Spleen (tissue), 11 donors: ENCODE data around the gene PAX7. TPM values are rescaled to one million over a fixed set of nuclear protein-coding genes. Genes with fewer than 3 reads are reported as not detected.

Experiments used
- DNase-seq: peaks from one replicate; pipeline ENCODE4 v3.0.0-alpha.2; 2020
- H3K27ac ChIP-seq, 8 donors: fragments of 200-600 bp; sonication (generic) in 7 of 8; 1 replicate in 4 of 8; 2 replicates in 4 of 8; pipeline versions ENCODE4 v1.5.0 to v1.8.0; 2016 to 2021; ENCODE audit warnings: inconsistent platforms in 4 of 8, mild to moderate bottlenecking in 4 of 8, moderate library complexity in 1 of 8
- H3K27me3 ChIP-seq, 7 donors: fragments of 200-600 bp; sonication (generic) in 6 of 7; replicated peaks in 1 of 7; 1 replicate in 4 of 7; 2 replicates in 3 of 7; pipeline versions ENCODE4 v1.5.0 to v1.8.0; 2016 to 2021; ENCODE audit warnings: inconsistent platforms in 3 of 7, mild to moderate bottlenecking in 1 of 7
- H3K36me3 ChIP-seq, 6 donors: fragments of 200-600 bp; sonication (generic) in 5 of 6; 1 replicate in 4 of 6; 2 replicates in 2 of 6; pipeline versions ENCODE4 v1.5.0 to v1.8.0; 2016 to 2021; ENCODE audit warnings: inconsistent platforms in 2 of 6
- H3K4me1 ChIP-seq, 6 donors: fragments of 200-600 bp; sonication (generic) in 5 of 6; 1 replicate in 3 of 6; 2 replicates in 3 of 6; pipeline versions ENCODE4 v1.5.0 to v1.8.0; 2016 to 2021; ENCODE audit warnings: inconsistent platforms in 3 of 6
- H3K4me3 ChIP-seq, 8 donors: fragments of 200-600 bp; sonication (generic) in 7 of 8; 1 replicate in 4 of 8; 2 replicates in 4 of 8; pipeline versions ENCODE4 v1.5.0 to v1.8.0; 2016 to 2021; ENCODE audit warnings: inconsistent platforms in 4 of 8, mild to moderate bottlenecking in 4 of 8, moderate library complexity in 2 of 8
- H3K9me3 ChIP-seq, 8 donors: fragments of 200-600 bp; sonication (generic) in 7 of 8; 1 replicate in 4 of 8; 2 replicates in 4 of 8; pipeline versions ENCODE4 v1.5.0 to v1.8.0; 2016 to 2021; ENCODE audit warnings: inconsistent platforms in 4 of 8
- POLR2A ChIP-seq, 3 donors: fragments of 450-650 bp; IDR thresholded peaks; one replicate each; pipeline ENCODE4 v1.5.1; 2017; ENCODE audit warnings: antibody characterized with exemption in 3 of 3, mild to moderate bottlenecking in 1 of 3
- POLR2AphosphoS5 ChIP-seq, 3 donors: sonication (generic); formaldehyde crosslinking; IDR thresholded peaks; one replicate each; pipeline ENCODE4 v1.5.1; 2017; ENCODE audit warnings: antibody characterized with exemption in 3 of 3
- WGBS, 5 donors: extraction: QIAGEN DNeasy Blood & Tissue Kit in 3 of 5; methylation state at CpG; one replicate each; pipeline versions ENCODE4 v1.1.5 to v1.1.7; 2013 to 2018; 5-methylcytosine and 5-hydroxymethylcytosine counted together
- intact Hi-C: fragments of 100-400 bp; cut with DNase I; formaldehyde crosslinking; loops from one replicate; pipeline ENCODE4 v1.15.0; 2023; ENCODE audit warnings: low total_unique reads
- polyA plus RNA-seq, 3 donors: library from polyadenylated mRNA; stranded (reverse); fragments of 200-250 nt; gene quantifications; one replicate each; pipeline ENCODE4 v1.2.1, GENCODE V29; 2013
- total RNA-seq, 7 donors: library from RNA; depleted of rRNA in 3 of 7; stranded (reverse); fragments of >200 nt in 3 of 7; fragmentation: NEBNext Ultra II Directional in 4 of 7; extraction: Animal tissue kit (Norgen Biotek cat#: 25700) in 4 of 7; gene quantifications; one replicate each; pipeline versions ENCODE4 v1.1.0 to v1.2.1, GENCODE V29; 2016 to 2021
- TF ChIP-seq, protein P1 (sequence below), 11 experiments: fragments of 200-600 bp in 7 of 11; fragments of 450-650 bp in 4 of 11; sonication (generic) in 4 of 11; IDR thresholded peaks in 8 of 11; conservative IDR thresholded peaks in 3 of 11; 1 replicate in 7 of 11; 2 replicates in 4 of 11; pipeline versions ENCODE4 v1.4.0 to v1.8.0; 2016 to 2021; ENCODE audit warnings: antibody characterized with exemption in 11 of 11, inconsistent platforms in 4 of 11, mild to moderate bottlenecking in 1 of 11
- donor health status: healthy with polysubstance abuse.
- donor health status: DM: no; HTN: no; CAD: no; lungs with moderate emphysema.
- donor health status: DM: no; HTN: no; CAD: no.
- donor health status: Bipolar disorder and iron deficiency.
- donor health status: healthy.
- donor health status: DM: no; HTN: no; CAD: no.
- donor health status: DM: yes; HTN: yes; CAD: no.

The PAX7 gene
- total and polyA plus RNA-seq, 10 donors = not detected

DNA sequence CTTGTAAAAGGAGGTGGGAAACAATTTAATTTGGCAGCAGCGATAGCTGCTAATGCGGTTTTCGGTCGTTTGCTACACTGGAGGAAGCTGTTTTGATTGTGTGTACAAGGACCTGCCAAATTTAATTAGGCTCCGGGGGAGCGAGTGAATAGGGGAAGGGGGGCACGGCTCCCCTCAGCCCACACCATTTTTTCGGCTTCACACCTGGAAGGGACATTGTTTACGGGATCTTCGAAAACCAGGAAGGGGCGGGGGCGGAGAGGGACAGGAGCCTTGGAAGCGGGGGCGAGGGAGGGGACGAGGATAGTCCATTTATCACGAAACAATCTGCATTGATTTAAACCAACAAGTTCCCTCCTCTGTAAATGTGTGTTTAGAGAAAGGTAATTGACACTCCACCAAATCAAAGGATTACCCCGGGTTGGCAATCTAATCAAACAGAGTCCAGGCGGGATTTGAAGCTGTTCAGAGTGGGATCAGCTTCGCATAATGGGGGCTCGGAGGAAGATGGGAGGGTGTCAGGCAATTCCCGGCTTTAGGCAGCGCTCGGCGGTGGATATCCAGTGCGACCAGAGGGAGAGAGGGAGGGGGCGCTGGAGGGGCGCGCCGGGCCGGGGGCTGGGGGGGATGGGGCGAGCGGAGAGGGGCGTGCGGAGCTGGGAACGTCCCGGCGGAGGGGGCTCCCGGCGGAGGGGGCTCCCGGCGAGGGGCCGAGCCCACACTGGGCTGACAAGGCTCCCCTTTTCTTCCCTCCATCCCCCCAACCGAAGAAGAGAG, 9.8 kb downstream of the PAX7 start:
- peaks cover 6 to 100% (median 99%) of the 10 kb centered on the region in 7 donors for H3K27me3 ChIP-seq
- 4 to 9% (median 7%) methylated on average over 32 to 43 of the region's 43 CpGs for WGBS, 5 donors
- no peak overlapping the region for H3K27ac ChIP-seq
- DNase-seq = no peak
- H3K4me1 ChIP-seq = peaks cover 0 to 44% (median 21%) of the 10 kb centered on the region in 6 donors
- H3K36me3 ChIP-seq = no peaks in the 10 kb centered on the region
- no peak for TF ChIP-seq POLR2A (IDR thresholded peaks at IDR 0.05)
- TF ChIP-seq POLR2AphosphoS5 (IDR thresholded peaks at IDR 0.05) = no peak
- TF ChIP-seq, protein P1, sequence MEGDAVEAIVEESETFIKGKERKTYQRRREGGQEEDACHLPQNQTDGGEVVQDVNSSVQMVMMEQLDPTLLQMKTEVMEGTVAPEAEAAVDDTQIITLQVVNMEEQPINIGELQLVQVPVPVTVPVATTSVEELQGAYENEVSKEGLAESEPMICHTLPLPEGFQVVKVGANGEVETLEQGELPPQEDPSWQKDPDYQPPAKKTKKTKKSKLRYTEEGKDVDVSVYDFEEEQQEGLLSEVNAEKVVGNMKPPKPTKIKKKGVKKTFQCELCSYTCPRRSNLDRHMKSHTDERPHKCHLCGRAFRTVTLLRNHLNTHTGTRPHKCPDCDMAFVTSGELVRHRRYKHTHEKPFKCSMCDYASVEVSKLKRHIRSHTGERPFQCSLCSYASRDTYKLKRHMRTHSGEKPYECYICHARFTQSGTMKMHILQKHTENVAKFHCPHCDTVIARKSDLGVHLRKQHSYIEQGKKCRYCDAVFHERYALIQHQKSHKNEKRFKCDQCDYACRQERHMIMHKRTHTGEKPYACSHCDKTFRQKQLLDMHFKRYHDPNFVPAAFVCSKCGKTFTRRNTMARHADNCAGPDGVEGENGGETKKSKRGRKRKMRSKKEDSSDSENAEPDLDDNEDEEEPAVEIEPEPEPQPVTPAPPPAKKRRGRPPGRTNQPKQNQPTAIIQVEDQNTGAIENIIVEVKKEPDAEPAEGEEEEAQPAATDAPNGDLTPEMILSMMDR (IDR thresholded peaks at IDR 0.05 in 8 of 11, conservative IDR thresholded peaks at IDR 0.05 in 3 of 11) = no peak
- intact Hi-C loops = no loop called here
- H3K4me3 ChIP-seq = no peak overlapping the region
- H3K9me3 ChIP-seq = no peaks in the 10 kb centered on the region

DNA sequence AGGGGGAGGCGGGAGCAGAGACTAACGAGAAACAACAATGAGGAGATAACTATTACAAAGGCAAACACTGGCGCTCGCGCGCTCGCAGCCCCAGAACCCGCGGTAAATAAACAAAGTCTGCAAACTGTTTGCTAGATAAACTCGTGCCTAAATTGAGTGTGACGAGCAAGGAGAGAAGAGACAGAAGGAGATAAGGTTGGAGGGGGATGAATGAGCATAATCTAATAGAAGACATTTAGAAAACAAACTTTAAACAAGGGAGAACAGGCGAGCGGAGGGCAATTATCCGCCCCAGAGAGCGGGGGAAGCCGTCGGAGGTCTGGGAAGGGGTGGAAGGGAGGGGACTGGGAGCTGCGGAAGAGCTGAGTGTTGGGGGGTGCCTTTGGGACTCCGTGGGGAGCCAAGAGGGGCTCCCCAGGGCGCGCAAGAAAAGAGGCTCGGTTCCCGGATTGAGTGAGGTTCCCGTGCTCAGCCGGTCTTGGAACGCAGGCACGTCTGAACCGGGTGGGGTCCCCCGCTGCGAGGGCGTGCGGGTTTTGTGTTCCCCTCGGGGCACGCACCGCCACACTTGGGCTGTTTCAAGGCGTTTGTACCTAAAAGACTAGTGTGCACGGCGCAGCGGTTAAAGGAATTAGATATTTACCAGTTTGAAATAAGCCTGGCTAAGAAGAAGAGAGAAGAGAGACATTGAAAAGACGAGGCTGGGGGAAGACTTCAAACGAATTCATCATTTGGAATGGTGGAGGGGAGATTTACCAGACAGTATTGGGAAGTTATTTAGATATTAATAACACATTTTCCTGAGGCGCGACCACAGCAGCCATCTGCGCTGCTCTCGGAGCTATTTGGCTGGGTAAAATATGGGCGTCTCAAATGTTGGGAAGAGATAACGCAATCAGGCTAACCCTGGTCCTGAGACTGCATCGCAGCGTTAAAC, 10.6 kb downstream of the PAX7 start:
- Histone ChIP-seq H3K9me3 (no peaks in the 10 kb centered on the region), H3K27ac (no peak overlapping the region), H3K4me3 (no peak overlapping the region), H3K4me1 (peaks cover 0 to 50% (median 23%) of the 10 kb centered on the region in 6 donors), H3K27me3 (peaks cover 6 to 100% (median 98%) of the 10 kb centered on the region in 7 donors), H3K36me3 (no peaks in the 10 kb centered on the region)
- intact Hi-C loops = no loop called here
- TF ChIP-seq POLR2A (IDR thresholded peaks at IDR 0.05) (no peak), POLR2AphosphoS5 (IDR thresholded peaks at IDR 0.05) (no peak)
- TF ChIP-seq, protein P1 (IDR thresholded peaks at IDR 0.05 in 8 of 11, conservative IDR thresholded peaks at IDR 0.05 in 3 of 11) = no peak
- no peak for DNase-seq
- WGBS, 5 donors = 6 to 8% (median 7%) methylated on average over 49 of the region's 49 CpGs

DNA sequence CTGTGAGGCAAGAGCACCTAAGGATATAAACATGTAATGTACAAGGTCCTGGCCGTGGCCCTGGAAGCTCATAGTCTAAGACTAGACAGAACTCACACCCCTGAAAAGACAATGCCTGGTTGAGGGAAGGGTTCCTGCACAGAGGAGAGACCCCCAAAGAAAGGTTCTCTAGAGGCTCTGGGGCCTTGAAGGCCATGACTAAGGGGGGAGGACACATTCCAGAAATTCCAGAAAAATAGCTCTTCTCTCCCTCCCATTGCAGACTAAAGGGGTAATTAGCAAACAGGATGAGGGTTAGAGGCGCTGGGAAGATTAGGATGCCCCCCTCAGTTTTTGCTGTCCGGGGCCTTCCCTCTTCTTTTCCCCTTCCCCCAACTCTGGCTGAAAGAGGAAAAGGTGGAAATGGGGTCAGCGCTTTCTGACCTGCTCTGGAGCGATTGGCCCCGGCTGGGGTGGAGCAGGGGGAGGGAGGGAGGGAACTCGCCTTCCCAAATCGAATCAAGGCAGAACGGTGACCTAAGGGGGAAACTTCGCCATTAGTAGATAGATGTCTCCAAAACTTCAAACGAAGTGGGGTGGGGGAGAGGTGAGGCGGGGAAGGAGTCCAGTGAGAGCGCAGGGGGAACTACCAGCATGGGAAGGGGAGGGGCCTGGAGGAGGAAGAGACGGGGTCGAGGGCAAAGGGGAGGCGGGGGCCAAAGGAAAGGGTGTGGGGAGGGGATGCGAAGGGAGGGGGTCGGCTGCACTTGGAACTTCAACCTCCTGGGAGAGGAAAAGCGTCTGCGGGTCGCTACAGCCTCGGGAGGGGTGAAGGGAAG, 11.8 kb downstream of the PAX7 start:
- intact Hi-C loops = no loop called here
- no peaks in the 10 kb centered on the region for H3K9me3 ChIP-seq
- no peak overlapping the region for H3K4me3 ChIP-seq
- H3K27ac ChIP-seq = no peak overlapping the region
- no peaks in the 10 kb centered on the region for H3K36me3 ChIP-seq
- no peak for DNase-seq
- WGBS, 5 donors = 2 to 6% (median 3%) methylated on average over 22 of the region's 22 CpGs
- peaks cover 0 to 51% (median 25%) of the 10 kb centered on the region in 6 donors for H3K4me1 ChIP-seq
- peaks cover 6 to 100% (median 98%) of the 10 kb centered on the region in 7 donors for H3K27me3 ChIP-seq
- TF ChIP-seq, protein P1 (IDR thresholded peaks at IDR 0.05 in 8 of 11, conservative IDR thresholded peaks at IDR 0.05 in 3 of 11) = no peak
- TF ChIP-seq POLR2A (IDR thresholded peaks at IDR 0.05) (no peak), POLR2AphosphoS5 (IDR thresholded peaks at IDR 0.05) (no peak)
